Measurements from ENCODE around the gene KCP. TPM values are rescaled to one million over a fixed set of nuclear protein-coding genes. Genes with fewer than 3 reads are reported as not detected.

The KCP gene
- total and polyA plus RNA-seq, 8 donors = 0.73 to 2.3 (median 1.6) TPM; not detected in 5

DNA sequence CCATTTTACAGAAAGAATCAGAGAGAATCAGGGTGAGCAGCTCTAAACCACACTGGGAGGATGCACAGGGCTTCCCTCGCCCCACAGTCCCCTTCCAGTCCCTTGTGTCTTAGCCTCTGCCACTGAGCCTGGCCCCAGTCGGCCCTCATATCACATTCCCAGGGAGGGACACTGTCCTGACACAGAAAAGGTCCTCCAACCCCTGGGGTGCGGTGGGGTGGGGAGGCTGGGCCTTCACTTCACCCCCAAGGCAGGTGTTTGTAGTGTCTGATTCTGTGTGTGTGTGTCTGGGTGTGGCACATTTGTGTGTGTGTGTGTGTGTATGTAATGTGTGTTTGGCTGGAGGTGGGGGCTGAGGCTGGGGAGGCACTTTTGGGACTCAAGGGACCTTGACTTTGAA is 1.8 kb upstream of the KCP start:
- no peaks in the 10 kb centered on the region for H3K36me3 ChIP-seq
- no peak overlapping the region for H3K27ac ChIP-seq
- intact Hi-C loops (cut with DNase I; ENCODE audit: low total_unique reads) = no loop called here
- TF ChIP-seq EP300 (IDR thresholded peaks at IDR 0.05) (no peak), POLR2A (IDR thresholded peaks at IDR 0.05) (no peak), POLR2AphosphoS5 (IDR thresholded peaks at IDR 0.05) (no peak)
- TF ChIP-seq, protein P1, sequence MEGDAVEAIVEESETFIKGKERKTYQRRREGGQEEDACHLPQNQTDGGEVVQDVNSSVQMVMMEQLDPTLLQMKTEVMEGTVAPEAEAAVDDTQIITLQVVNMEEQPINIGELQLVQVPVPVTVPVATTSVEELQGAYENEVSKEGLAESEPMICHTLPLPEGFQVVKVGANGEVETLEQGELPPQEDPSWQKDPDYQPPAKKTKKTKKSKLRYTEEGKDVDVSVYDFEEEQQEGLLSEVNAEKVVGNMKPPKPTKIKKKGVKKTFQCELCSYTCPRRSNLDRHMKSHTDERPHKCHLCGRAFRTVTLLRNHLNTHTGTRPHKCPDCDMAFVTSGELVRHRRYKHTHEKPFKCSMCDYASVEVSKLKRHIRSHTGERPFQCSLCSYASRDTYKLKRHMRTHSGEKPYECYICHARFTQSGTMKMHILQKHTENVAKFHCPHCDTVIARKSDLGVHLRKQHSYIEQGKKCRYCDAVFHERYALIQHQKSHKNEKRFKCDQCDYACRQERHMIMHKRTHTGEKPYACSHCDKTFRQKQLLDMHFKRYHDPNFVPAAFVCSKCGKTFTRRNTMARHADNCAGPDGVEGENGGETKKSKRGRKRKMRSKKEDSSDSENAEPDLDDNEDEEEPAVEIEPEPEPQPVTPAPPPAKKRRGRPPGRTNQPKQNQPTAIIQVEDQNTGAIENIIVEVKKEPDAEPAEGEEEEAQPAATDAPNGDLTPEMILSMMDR (IDR thresholded peaks at IDR 0.05) = no peak
- peaks cover 25 to 44% (median 32%) of the 10 kb centered on the region in 4 donors for H3K4me1 ChIP-seq
- H3K9me3 ChIP-seq = no peaks in the 10 kb centered on the region
- H3K27me3 ChIP-seq = peaks cover 10 to 89% (median 55%) of the 10 kb centered on the region in 3 donors
- H3K4me3 ChIP-seq = no peak overlapping the region
- 72 to 78% (median 77%) methylated on average over 3 of the region's 3 CpGs for WGBS, 5 donors
- DNase-seq = peak in 1 of 2 donors; percentile 3

DNA sequence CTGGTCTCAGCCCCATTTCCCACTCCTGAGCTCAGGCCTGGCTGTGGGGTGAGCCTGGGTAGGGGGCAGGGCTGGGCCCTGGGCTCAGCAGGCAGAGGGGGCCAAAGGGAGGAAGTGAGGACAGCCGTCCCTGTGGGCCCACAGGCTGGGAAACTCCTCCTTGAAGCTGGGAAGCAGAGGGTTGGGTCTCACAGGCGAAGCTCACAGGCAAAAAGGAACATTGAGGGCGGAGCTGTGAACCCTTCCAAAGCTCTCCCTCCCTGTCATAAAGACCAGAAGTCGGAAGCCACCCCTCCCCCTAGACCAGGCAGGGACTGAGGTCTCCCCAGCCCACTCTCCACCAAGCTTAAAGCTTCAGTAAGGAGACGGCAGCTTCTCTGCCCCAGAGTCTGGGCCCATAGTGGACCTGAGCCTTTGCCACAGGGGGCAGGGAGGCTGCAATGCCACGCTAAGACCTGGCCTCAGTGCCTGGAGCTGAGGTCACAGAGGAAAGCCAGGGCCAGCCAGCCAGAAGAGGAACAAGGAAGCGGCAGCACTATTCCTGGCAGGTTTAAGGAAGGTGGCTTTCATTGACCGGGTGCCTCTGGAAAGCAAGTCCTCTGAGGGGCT is 1.0 kb upstream of the KCP start:
- 51 to 69% (median 56%) methylated on average over 7 to 8 of the region's 8 CpGs for WGBS, 5 donors
- peaks cover 25 to 44% (median 32%) of the 10 kb centered on the region in 4 donors for H3K4me1 ChIP-seq
- peak; percentile 37 to 81 for DNase-seq
- H3K27ac ChIP-seq = no peak overlapping the region
- H3K36me3 ChIP-seq = no peaks in the 10 kb centered on the region
- intact Hi-C loops (cut with DNase I; ENCODE audit: low total_unique reads) = no loop called here
- no peak overlapping the region for H3K4me3 ChIP-seq
- H3K27me3 ChIP-seq = peaks cover 9 to 88% (median 50%) of the 10 kb centered on the region in 3 donors
- TF ChIP-seq POLR2AphosphoS5 (IDR thresholded peaks at IDR 0.05) (no peak), EP300 (IDR thresholded peaks at IDR 0.05) (no peak), POLR2A (IDR thresholded peaks at IDR 0.05) (no peak)
- TF ChIP-seq, protein P1 (IDR thresholded peaks at IDR 0.05) = no peak
- H3K9me3 ChIP-seq = no peaks in the 10 kb centered on the region

DNA sequence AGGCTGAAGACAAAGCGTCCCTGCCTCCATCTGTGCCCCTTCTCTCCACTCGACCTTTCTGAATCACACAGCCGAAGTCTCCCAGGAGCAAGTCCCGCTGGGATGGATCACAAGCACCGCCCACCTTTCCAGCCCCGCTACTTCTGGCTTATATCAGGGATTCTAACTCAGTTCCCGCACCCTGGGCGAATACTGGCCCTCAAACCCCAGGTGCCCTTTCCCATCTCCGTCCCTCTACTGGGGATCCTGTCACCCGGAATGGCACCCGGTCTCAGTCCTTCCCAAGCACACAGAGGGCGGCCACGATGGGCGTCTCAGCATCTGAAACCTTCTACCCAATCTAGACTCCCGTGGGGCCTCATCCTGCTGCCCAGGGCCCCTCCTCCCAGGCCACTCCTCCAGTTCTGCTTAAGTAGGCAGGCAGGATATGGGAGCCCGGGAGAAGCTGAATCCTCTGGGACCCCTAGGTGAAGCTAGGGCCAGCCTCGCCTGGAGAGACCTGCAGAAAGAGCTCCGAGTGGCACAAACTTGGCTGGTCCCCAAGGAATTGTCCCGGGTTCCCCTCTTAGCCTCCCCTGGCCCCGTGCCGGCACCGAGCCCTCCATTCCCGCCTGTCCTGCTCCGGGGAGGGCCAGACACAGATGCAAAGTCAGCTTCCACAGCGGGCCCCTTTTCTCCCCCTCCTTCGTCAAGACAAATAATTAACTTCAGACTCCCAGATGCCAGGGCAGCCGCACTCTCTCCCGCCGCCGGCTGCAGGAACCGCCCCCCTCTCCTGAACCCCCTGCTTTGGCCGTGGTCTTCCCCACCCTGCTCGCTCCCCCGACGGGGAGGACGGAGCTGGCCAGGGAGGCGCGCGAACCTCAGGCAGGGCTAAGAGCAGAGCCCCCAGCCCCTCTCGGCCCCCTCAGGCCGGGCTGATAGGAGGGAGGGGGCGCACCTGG is 612 bp downstream of the KCP start:
- Histone ChIP-seq H3K36me3 (no peaks in the 10 kb centered on the region), H3K4me1 (peaks cover 12 to 31% (median 19%) of the 10 kb centered on the region in 4 donors), H3K9me3 (no peaks in the 10 kb centered on the region), H3K27me3 (peaks cover 0 to 78% (median 34%) of the 10 kb centered on the region in 3 donors), H3K4me3 (peak overlapping the region; percentile 21 to 43 (median 27)), H3K27ac (no peak overlapping the region)
- intact Hi-C loops (cut with DNase I; ENCODE audit: low total_unique reads) = loop anchor here (5.0 kb wide), 1 partner anchor 167 kb away; no protein-coding TSS in a partner anchor
- TF ChIP-seq, protein P1 (IDR thresholded peaks at IDR 0.05) = no peak
- no peak for TF ChIP-seq POLR2A (IDR thresholded peaks at IDR 0.05)
- no peak for TF ChIP-seq EP300 (IDR thresholded peaks at IDR 0.05)
- TF ChIP-seq POLR2AphosphoS5 (IDR thresholded peaks at IDR 0.05) = no peak
- WGBS, 5 donors = 9 to 19% (median 11%) methylated on average over 25 to 42 of the region's 42 CpGs
- DNase-seq = peak in 1 of 2 donors; percentile 68

All from stomach (tissue), 9 donors.